K562 (cell line): Measurements from ENCODE around the gene POLR3C. TPM values are rescaled to one million over a fixed set of nuclear protein-coding genes. Genes with fewer than 3 reads are reported as not detected.

Experiments
- CREBBP ChIP-seq: IDR thresholded peaks from one replicate; pipeline ENCODE4 v1.6.1; 2012; ENCODE audit warnings: low read depth, mild to moderate bottlenecking, control low read depth, inconsistent platforms, low read length
- CTCFL ChIP-seq: IDR thresholded peaks from 2 replicates; pipeline ENCODE4 v1.6.1; 2011; ENCODE audit warnings: borderline replicate concordance, low read depth, mild to moderate bottlenecking, moderate library complexity, low read length; ENCODE audit not compliant: insufficient read depth, poor library complexity, severe bottlenecking
- FOXJ2 ChIP-seq: fragments of 200-800 bp; sonication (Bioruptor generic); IDR thresholded peaks from 2 replicates; pipeline ENCODE4 v1.6.1; 2016; ENCODE audit warnings: missing genetic modification characterization, missing compliant biosample characterization
- MTF1 ChIP-seq: fragments of 250-450 bp; sonication (Bioruptor Pico); IDR thresholded peaks from 2 replicates; pipeline ENCODE4 v1.9.0; 2021; ENCODE audit warnings: moderate library complexity, mild to moderate bottlenecking, inconsistent platforms, borderline replicate concordance
- NBN ChIP-seq: fragments of 450-650 bp; IDR thresholded peaks from 2 replicates; pipeline ENCODE4 v1.6.1; 2016; ENCODE audit warnings: low read depth, mild to moderate bottlenecking
- NR2C1 ChIP-seq, 2 experiments: fragments of 450-650 bp; IDR thresholded peaks; 2 replicates each; pipeline ENCODE4 v1.6.1; 2017; ENCODE audit warnings: mild to moderate bottlenecking in 2 of 2, antibody characterized with exemption in 1 of 2, inconsistent platforms in 1 of 2, missing compliant biosample characterization in 1 of 2, missing genetic modification characterization in 1 of 2
- TAF9B ChIP-seq: fragments of 450-650 bp; IDR thresholded peaks from 2 replicates; pipeline ENCODE4 v1.6.1; 2018; ENCODE audit warnings: mild to moderate bottlenecking; ENCODE audit not compliant: partially characterized antibody
- THRA ChIP-seq: fragments of 450-650 bp; IDR thresholded peaks from 2 replicates; pipeline ENCODE4 v1.6.1; 2017; ENCODE audit warnings: mild to moderate bottlenecking, moderate library complexity
- ZBTB9 ChIP-seq: fragments of 450-650 bp; formaldehyde crosslinking; IDR thresholded peaks from 2 replicates; pipeline ENCODE4 v1.4.0; 2020; ENCODE audit warnings: mild to moderate bottlenecking, moderate library complexity
- polyA plus RNA-seq, 8 experiments: library from polyadenylated mRNA; depleted of rRNA in 4 of 8; stranded (reverse) in 5 of 8; unstranded in 3 of 8; fragments of >200 nt; fragmentation: Nextera tagmentation in 2 of 8; fragmentation: Illumina TruSeq in 1 of 8; extraction: Ambion mirVana in 2 of 8; extraction: Trizol in 1 of 8; gene quantifications; 2 replicates each; pipeline versions ENCODE4 v1.2.1 to v1.2.3, GENCODE V29; 2011 to 2014; ENCODE audit warnings: inconsistent platforms in 1 of 8, missing spikeins in 1 of 8
- total RNA-seq, 7 experiments: library from RNA; depleted of rRNA in 6 of 7; stranded (reverse); fragments of >200 nt in 6 of 7; fragmentation: Illumina TruSeq in 2 of 7; extraction: Trizol in 2 of 7; gene quantifications; 2 replicates each; pipeline versions ENCODE4 v1.2.1 to v1.2.3, GENCODE V29; 2011 to 2021; ENCODE audit warnings: low replicate concordance in 1 of 7
- TF ChIP-seq, protein P1 (sequence below): sonication (generic); formaldehyde crosslinking; IDR thresholded peaks from 2 replicates; pipeline ENCODE4 v1.8.0; 2022; ENCODE audit warnings: mild to moderate bottlenecking, missing genetic modification reagents
- TF ChIP-seq, protein P2 (sequence below): fragments of 250-450 bp; sonication (Bioruptor Pico); IDR thresholded peaks from 2 replicates; pipeline ENCODE4 v1.4.0; 2020; ENCODE audit warnings: borderline replicate concordance
- TF ChIP-seq, protein P3 (sequence below): sonication (generic); formaldehyde crosslinking; IDR thresholded peaks from 2 replicates; pipeline ENCODE4 v1.8.1; 2023; ENCODE audit warnings: mild to moderate bottlenecking, missing genetic modification reagents, moderate library complexity

POLR3C gene
- total and polyA plus RNA-seq, 9 of the 15 experiments (the other 6 are each of a cell fraction or from before 2014, with no cell fraction given): 19.7 to 64.1 (median 45.2) TPM

DNA sequence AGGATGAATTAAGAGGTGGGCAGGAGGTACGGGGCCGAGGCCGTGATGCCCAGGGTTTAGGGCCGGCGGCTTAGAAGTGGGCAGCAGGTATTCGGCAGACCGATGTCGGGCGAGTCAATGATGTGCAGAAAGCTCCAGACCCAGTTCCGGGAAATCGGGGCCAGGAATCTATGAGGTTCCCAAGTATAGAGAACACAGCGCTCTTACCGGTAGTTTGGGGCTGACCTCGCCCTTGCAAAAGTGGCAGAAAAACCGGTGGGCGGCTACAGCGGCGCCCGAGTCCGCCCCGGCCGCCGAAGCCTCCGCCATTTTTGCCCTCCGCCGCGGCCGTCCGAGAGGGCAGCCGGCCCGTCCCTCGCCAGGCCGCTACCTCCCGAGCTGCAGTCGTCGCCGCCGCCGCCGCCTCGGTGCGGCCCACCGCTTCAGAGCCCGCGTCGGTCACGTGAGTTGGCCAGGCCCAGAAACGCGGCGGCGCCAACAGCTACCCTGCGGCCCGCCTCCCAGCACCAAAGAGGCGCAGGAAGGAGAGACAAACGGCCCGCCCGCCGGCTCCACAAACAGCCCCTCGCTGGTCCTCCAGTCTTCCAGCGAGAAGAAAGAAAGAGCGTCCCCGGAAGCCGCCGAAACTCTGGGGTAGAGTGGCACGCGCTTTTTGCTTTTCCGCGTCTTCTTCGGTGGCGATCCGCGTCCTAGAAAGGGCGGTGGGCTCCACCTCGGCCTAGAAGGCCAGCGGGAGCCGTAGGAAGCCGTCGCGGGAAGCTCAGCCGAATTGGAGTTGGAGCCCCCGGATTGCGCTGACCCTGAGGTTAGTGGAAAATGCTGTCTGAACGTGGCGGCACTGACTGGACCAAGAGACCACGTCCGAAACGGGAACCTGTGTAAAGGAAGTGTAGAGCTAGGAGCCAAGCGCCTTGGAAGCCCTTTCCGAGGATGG, at the start of gene POLR3C, which contains the start of gene RNF115 (continued):
- TF ChIP-seq THRA (no peak), FOXJ2 (tag) (no peak), NBN (0 out of 2 replicates have a peak, but pooled peaks have one; percentile 57), NR2C1 (IDR thresholded peaks at IDR 0.05) (peak; percentile 14; the same call in 1 of the 2 replicates), NR2C1 (tag; IDR thresholded peaks at IDR 0.05) (no peak), CTCFL (no peak), ZBTB9 (CRISPR knock-in tag) (no peak; the same call in 1 of the 2 replicates), CREBBP (no peak), TAF9B (peak; percentile 90), MTF1 (no peak)
- TF ChIP-seq, protein P1, sequence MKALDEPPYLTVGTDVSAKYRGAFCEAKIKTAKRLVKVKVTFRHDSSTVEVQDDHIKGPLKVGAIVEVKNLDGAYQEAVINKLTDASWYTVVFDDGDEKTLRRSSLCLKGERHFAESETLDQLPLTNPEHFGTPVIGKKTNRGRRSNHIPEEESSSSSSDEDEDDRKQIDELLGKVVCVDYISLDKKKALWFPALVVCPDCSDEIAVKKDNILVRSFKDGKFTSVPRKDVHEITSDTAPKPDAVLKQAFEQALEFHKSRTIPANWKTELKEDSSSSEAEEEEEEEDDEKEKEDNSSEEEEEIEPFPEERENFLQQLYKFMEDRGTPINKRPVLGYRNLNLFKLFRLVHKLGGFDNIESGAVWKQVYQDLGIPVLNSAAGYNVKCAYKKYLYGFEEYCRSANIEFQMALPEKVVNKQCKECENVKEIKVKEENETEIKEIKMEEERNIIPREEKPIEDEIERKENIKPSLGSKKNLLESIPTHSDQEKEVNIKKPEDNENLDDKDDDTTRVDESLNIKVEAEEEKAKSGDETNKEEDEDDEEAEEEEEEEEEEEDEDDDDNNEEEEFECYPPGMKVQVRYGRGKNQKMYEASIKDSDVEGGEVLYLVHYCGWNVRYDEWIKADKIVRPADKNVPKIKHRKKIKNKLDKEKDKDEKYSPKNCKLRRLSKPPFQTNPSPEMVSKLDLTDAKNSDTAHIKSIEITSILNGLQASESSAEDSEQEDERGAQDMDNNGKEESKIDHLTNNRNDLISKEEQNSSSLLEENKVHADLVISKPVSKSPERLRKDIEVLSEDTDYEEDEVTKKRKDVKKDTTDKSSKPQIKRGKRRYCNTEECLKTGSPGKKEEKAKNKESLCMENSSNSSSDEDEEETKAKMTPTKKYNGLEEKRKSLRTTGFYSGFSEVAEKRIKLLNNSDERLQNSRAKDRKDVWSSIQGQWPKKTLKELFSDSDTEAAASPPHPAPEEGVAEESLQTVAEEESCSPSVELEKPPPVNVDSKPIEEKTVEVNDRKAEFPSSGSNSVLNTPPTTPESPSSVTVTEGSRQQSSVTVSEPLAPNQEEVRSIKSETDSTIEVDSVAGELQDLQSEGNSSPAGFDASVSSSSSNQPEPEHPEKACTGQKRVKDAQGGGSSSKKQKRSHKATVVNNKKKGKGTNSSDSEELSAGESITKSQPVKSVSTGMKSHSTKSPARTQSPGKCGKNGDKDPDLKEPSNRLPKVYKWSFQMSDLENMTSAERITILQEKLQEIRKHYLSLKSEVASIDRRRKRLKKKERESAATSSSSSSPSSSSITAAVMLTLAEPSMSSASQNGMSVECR (CRISPR knock-in tag): no peak
- TF ChIP-seq, protein P2, sequence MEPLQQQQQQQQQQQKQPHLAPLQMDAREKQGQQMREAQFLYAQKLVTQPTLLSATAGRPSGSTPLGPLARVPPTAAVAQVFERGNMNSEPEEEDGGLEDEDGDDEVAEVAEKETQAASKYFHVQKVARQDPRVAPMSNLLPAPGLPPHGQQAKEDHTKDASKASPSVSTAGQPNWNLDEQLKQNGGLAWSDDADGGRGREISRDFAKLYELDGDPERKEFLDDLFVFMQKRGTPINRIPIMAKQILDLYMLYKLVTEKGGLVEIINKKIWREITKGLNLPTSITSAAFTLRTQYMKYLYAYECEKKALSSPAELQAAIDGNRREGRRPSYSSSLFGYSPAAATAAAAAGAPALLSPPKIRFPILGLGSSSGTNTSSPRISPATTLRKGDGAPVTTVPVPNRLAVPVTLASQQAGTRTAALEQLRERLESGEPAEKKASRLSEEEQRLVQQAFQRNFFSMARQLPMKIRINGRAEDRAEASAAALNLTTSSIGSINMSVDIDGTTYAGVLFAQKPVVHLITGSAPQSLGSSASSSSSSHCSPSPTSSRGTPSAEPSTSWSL (CRISPR knock-in tag): no peak
- TF ChIP-seq, protein P3, sequence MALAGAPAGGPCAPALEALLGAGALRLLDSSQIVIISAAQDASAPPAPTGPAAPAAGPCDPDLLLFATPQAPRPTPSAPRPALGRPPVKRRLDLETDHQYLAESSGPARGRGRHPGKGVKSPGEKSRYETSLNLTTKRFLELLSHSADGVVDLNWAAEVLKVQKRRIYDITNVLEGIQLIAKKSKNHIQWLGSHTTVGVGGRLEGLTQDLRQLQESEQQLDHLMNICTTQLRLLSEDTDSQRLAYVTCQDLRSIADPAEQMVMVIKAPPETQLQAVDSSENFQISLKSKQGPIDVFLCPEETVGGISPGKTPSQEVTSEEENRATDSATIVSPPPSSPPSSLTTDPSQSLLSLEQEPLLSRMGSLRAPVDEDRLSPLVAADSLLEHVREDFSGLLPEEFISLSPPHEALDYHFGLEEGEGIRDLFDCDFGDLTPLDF: peak; percentile 80; the same call in 1 of the 2 replicates
